HG02610 (cell line): ENCODE measurements around the gene DCTN2.
A peak's percentile ranks its signal among the peaks of the same experiment; 100 is the strongest.
"Not testable (repeated sequence)": the region's sequence is repeated elsewhere in the genome, so short reads cannot be mapped to it uniquely, and the experiment has no call there.

ENCODE experiments used
- ATAC-seq: cut with Tn5 transposase; IDR thresholded peaks from one replicate; pipeline ENCODE4 v1.9.1; 2021; ENCODE audit warnings: mild to moderate bottlenecking, moderate library complexity; ENCODE audit not compliant: unreplicated experiment

The DCTN2 gene

GRCh38 chr12:57546438-57547287 is at the start of gene DCTN2:
Gene DCTN2, minus strand, starts transcription at chr12:57547192. Its CDS starts 129 bp downstream, at chr12:57547063.
- peak; percentile 97 for ATAC-seq

DNA sequence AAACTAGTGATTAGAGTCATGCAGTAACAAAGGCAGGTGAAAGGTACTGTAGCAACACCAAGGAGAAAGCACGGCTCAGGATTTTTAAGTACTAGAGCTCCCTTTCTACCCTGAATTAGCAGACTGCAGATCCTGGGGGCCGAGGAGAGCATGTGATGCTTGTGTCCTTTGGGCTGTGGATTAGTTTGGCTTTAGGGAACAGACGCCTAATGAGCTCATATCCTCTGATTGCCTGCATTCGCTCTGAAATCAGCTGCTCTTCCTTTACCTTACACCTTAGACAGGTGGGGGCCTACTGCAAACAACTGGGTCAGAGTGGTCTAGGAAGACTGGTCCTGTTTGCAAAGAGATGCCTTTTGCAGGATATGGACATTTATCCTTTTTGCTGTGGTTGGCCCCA is 46.2 kb upstream of the DCTN2 start:
- no peak for ATAC-seq

DNA sequence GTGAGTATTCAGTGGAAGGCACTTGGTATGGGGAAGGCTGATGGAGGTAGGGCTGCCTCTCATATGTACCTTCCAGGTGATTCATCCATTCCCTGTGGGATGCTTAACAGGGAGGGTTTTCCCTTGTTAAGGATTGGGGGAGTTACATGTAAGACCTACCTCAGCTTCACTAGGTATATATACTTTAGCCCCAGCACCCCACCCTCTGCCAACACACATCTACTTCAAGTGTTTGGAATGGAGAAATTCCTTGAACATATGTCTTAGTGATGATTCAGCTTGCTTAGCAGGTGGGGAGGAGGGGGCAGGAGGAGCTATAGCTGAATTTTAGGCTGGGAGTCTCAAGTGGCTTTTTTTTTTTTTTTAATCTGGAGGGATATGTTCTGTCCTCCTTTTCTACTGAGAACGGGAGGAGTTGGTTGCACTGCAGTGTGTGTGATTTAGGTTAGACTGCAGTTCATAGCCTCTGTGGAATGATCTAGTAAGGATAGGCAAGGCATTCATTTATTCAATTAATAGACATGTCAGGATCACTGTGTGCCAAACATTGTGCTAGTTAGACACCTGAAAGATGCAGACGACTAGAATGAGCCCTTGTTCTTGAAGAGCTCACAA is 45.7 kb upstream of the DCTN2 start:
- ATAC-seq: no peak

GRCh38 chr12:57591782-57592325 is 44.9 kb upstream of the DCTN2 start:
- ATAC-seq: no peak

DNA sequence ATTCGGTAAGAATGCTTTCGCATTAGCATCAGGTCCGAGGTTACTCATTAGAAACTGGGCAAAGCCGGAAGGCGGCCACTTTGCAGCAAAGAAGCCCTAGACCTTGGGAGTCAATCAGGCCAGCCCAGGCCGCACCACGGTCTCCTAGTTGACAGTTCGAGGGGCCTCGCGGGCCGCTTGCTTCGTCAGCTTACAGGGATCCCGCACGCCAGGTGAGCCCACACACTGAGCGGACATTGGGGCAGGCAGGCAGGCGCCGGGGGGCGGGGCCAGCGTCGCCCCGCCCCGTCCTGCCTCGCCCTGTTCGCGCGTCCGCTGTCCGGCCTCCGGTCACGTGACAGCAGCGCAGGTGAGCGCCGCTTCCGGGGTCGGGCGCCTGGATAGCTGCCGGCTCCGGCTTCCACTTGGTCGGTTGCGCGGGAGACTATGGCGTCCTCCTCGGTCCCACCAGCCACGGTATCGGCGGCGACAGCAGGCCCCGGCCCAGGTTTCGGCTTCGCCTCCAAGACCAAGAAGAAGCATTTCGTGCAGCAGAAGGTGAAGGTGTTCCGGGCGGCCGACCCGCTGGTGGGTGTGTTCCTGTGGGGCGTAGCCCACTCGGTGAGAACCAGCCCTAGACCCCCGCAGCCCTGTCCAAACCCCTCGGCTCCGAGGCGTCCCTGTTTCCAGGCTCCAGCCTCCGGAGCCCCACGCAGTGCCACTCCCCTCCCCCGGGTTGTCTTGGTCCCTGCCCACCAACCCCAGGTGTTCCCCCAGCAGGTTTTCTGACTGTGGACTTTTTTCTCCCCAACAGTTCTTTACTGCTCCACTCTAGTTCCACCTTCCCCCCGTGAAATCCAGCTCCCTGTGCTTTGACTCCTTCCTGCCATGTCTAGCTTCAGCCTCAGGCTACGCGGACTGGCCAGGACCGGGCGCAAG is 44.1 kb upstream of the DCTN2 start, which contains the start of gene PIP4K2C:
Gene PIP4K2C, plus strand, starts transcription at position 329 of the 918 bp plus-strand sequence. Its CDS starts 98 bp downstream, at position 427.
- ATAC-seq: peak; percentile 92

GRCh38 chr12:57590479-57590863 is 43.5 kb upstream of the DCTN2 start:
- ATAC-seq: no peak

DNA sequence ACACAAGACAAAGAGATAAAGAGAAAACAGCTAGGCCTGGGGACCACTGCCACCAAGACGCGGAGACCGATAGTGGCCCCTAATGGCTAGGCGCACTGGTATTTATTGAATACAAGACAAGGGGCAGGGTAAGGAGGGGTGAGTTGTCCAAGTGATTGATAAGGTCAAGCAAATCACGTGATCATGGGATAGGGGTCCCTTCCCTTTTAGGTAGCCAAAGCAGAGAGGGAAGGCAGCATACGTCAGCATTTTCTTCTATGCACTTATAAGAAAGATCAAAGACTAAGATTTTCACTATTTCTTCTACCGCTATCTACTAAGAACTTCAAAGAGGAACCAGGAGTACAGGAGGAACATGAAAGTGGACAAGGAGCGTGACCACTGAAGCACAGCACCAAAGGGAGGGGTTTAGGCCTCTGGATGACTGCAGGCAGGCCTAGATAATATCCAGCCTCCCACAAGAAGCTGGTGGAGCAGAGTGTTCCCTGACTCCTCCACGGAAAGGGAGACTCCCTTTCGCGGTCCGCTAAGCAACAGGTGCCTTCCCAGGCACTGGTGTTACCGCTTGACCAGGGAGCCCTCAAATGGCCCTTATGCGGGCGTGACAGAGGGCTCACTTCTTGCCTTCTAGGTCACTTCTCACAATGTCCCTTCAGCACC is 42.1 kb upstream of the DCTN2 start:
- not testable (repeated sequence) for ATAC-seq

GRCh38 chr12:57586832-57587429 is 39.9 kb upstream of the DCTN2 start:
- ATAC-seq: no peak

- no peak for ATAC-seq
These were observed 39.1 kb upstream of the DCTN2 start for GRCh38 chr12:57586128-57586527.

GRCh38 chr12:57585156-57585555 is 38.2 kb upstream of the DCTN2 start:
- no peak for ATAC-seq

DNA sequence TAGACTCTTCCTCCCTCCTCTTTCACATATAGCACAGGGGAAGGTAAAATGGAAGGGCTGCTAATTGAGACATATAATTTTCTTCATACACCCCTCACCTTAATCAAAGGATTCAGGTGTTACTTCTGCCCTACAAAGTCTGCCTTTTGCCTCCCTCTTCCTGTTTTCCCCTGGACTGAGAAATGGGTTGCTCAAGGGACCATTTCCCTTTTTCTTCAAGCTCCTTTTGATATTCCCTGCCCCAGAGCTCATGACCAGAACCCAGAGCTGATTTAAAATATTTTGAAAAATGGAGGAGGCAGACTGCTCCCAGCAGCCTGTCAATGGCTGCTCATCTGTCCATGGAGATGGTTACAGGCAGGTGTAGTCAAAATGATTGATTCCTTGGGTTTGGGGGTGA is 37.7 kb upstream of the DCTN2 start:
- no peak for ATAC-seq

- ATAC-seq: no peak
These were observed 37.1 kb upstream of the DCTN2 start for GRCh38 chr12:57584050-57584449.

- ATAC-seq: peak; percentile 83
These were observed 36.2 kb upstream of the DCTN2 start for GRCh38 chr12:57583008-57583831.

DNA sequence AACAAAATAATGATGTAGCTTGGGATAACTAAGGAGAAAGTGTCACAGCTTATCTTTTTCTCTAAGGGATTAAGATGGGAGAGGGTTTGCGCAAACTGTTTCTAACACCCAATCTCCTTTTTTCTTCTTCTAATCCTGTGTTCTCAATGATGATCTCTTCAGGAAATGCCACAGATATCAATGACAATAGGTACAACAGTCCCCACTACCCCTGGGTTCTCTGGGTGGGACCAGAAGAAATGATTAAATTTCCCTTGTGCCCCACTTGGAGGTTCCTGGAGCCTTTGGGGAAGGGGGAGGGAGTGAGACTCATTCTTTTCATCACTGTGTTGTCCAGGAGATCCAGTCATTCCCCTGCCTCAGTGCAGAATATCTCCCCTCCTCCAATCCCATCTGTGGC is 35.4 kb upstream of the DCTN2 start:
- ATAC-seq: no peak

GRCh38 chr12:57581802-57582201 is 34.8 kb upstream of the DCTN2 start:
- ATAC-seq: no peak

- ATAC-seq: no peak
These were observed 33.4 kb upstream of the DCTN2 start for GRCh38 chr12:57580466-57580795.

- ATAC-seq: no peak
These were observed 32.9 kb upstream of the DCTN2 start for GRCh38 chr12:57579677-57580465.

GRCh38 chr12:57579011-57579410 is 32.0 kb upstream of the DCTN2 start:
- no peak for ATAC-seq
